Measurements from ENCODE around the gene RCAN2.
A peak's percentile ranks its signal among the peaks of the same experiment; 100 is the strongest.

The RCAN2 gene

GRCh38 chr6:46329568-46329967 lies 161.7 kb downstream of the RCAN2 start:
- no peak for DNase-seq

- no peak for DNase-seq
Observed at GRCh38 chr6:46327779-46328178, 163.5 kb downstream of the RCAN2 start.

DNA sequence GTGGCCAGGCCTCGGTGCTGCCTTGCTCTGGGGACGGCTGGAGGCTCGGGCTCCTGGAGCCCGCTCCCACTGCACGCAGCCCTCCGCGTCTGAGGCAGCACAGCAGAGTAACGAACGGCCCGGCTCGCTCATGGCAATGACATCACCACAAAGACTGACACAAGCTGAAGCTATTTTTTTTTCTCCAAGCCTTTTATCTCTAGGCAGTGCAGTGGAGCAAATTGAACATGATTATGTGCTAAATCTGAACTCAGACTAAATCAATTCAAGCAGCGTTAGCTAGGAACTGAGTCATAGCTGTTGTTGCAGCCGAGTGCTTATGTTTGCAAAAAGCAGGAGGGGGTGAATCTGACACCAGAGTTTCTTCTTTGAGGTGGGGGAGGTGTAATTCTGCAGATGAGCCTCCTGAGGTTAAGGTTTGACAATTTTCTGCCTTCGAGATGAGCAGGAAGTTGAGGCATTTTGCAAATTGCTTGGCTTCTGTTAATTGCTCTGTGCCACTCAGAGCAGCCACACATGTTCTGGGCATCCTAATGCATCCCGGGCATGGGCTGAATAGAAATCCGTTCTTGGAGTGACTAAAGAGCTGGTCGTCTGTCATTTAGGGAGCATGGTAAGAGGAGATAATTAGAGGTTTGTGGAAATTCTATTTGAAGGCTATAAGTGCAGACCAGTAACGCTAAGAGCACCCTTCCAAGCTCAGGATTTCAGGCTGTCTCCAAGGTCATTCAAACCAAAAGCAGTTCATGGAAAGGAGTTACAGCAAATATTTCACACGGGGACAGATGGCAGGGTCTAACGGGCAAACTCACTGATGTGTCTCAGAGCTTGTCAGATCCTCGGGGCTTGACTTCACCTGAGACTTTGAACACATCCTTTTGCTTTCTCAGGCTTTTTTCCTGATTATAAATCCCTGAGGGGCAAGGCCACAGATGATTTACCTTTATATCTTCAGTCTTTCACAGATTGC lies 165.4 kb downstream of the RCAN2 start:
- no peak for DNase-seq

DNA sequence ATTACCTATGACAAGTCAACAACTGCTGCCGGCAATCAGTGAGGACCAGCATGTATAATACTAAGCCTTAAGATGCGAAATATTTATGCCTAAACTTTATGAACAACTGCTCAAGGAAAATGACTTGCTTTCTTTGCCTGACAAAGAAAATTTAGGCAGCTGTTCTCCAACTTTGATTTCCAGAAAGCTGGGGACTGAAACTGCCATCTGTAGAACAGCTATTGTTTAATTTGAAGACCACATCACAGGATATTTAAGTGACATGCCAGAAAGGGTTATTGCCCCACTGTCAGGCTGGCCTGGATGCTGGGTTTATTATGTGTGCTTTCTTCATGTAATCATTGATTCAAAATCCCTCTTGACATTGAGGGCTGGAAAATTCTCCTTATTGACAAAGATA lies 166.5 kb downstream of the RCAN2 start:
- no peak for DNase-seq

GRCh38 chr6:46323966-46324622 lies 167.2 kb downstream of the RCAN2 start:
- DNase-seq, result no peak

DNA sequence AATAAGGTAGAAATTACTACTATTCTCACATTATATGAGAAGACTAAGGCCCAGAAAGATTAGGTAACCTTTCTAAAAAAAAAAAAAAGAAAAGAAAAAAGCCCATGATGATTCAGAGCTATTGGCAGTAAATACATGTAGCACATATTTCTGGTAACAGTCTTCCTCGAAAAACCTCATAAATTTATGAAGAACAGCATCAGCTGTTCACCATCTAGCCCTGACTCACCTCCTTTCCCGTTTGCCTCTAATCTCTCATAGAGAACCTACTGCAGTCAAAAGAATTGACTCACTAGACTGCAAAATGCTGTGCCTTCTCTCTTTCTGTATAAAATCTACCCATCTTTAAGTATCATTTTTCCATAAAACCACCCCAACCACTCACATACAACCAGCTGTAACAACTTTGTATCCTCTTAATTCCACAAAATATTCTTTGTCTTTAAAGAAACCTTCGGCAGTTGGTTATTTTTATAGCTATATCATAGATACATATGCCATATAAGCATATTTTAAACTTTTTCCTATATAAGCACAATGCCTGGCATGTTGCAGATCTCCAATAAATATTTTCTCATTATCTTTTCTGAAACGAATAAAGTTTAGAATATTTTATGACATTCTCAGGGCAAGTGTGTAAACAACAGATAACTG lies 167.8 kb downstream of the RCAN2 start:
- DNase-seq, result no peak

GRCh38 chr6:46320505-46320904 lies 170.7 kb downstream of the RCAN2 start:
- DNase-seq, result no peak

DNA sequence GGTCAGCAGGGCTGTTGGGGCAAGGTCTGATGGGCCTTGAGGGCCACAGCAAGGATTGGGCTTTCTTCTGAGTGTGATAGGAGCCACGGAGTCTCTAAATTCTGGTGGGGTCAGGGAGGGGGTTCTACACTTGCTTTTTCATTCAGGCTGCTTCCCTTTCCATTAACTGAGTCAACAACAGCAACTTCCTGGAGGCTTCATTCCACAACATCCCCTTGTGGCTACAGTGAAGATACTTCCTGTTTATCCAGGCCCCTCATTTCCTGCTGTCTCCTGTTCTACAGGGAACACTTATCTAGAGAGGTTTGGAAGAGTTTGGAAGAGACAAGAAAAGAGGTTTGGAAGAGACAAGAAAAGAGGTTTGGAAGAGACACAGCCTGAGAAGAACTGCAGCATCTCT lies 175.7 kb downstream of the RCAN2 start:
- DNase-seq, result no peak

GRCh38 chr6:46312654-46313053 lies 178.6 kb downstream of the RCAN2 start:
- DNase-seq, result no peak

GRCh38 chr6:46310196-46310595 lies 181.1 kb downstream of the RCAN2 start:
- no peak for DNase-seq

DNA sequence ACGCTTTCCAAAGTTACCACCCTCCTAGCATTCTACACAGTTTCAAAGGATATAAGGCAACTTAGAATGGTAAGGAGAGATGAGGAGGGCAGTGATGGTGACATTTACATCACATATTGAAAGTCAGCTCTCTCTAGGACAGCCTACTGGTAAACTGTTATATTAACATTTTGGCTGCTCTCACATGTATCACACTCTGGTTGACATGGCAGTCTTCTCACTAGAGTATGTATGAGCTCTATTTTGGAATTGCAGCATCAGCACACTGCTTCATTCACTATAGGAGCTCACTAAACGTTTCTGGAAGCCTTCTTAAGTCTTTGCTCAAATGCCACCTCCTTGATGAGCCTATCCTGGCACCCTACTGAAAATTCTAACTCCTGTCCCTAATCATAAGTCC lies 184.8 kb downstream of the RCAN2 start:
- no peak for DNase-seq

GRCh38 chr6:46305833-46306232 lies 185.4 kb downstream of the RCAN2 start:
- DNase-seq, result no peak

- no peak for DNase-seq
Observed at GRCh38 chr6:46305236-46305635, 186.0 kb downstream of the RCAN2 start.

GRCh38 chr6:46302816-46303215 lies 188.4 kb downstream of the RCAN2 start:
- no peak for DNase-seq

GRCh38 chr6:46302176-46302575 lies 189.1 kb downstream of the RCAN2 start:
- no peak for DNase-seq

DNA sequence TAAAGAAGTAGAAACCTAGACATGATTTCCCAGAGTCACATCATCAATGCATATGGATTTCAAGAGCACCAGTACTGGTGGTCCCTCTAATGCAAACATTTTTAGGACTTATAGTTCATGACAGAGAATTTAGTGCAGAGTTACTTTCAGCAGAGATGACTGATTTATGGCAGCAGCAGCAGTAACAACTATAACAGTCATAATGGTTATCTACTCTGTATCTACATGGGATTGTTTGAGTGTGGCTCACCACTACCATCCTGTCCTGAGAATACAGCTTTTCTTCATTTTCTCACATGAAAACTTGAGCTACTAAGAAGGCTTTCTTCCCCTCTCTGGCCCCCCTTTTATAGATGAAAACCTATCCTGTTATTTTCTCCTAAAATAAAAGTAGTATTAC lies 192.0 kb downstream of the RCAN2 start:
- no peak for DNase-seq

DNA sequence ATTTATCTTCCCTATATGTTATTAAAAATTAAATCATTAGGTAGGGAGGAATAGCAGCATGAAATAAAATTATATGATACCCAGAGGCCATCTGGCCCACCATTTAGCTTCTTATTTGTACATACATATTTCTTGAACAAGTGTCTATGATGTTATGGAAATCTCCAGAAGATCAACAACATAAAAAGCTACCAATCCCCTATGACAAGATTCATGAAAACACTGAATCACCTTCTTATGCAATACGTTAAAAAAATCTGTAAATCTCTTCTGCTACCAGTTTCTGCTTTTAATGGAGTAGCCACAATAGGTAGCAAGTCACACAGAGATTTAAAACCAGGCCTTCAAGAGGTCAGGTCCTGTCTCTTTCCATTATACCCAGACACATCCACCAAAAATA lies 194.7 kb downstream of the RCAN2 start:
- no peak for DNase-seq

- DNase-seq, result no peak
Observed at GRCh38 chr6:46293641-46294316, 197.5 kb downstream of the RCAN2 start.

DNA sequence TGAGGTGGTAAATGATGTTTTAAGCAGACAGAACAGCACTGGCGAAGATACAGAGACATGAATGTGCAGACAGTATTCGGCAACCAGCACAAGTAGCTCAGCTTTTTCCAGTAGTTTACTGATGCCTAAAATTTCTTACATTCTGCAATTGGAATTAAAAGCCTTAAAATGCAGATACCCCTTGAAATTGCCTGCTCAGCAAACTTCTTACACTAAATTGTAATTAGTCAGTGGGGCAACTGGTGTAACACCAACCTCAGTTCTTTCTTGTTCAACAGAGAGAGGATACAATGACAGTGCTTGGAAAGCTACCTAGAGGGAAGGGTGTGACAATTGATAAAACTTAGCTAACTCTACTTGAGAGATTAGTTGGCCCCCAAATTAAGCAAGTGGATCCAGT lies 199.4 kb downstream of the RCAN2 start:
- DNase-seq, result peak; percentile 6

DNA sequence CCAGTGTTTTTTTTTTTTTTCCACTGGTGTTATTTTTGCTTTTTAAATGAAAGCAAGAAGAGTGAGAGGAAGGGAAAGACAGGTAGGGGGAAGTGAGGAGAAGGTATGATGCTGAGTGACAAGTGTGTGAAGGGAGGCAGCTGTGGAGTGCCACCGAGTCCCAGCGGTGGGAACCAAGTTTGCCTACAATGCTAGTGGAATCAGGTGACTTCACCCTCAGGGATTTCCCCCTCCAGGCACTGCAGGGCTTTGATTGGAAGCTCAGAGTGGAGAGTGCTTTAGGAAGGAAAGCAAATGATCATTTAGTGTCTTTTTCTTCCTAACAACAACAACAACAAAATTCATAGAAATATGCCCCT lies 200.0 kb downstream of the RCAN2 start:
- DNase-seq, result no peak

- DNase-seq, result no peak
Observed at GRCh38 chr6:46290421-46291274, 200.6 kb downstream of the RCAN2 start.

GRCh38 chr6:46289898-46290297 lies 201.4 kb downstream of the RCAN2 start:
- DNase-seq, result no peak
